Neural progenitor cell (in vitro differentiated cells): Measurements from ENCODE around the gene PPAN. TPM values are rescaled to one million over a fixed set of nuclear protein-coding genes. Genes with fewer than 3 reads are reported as not detected.

Experiments
- DNase-seq: peaks from one replicate; pipeline ENCODE4 v3.0.0-alpha.2; 2016; ENCODE audit warnings: low spot score
- H2AFZ ChIP-seq: fragments of 200-600 bp; sonication (generic); replicated peaks from 2 replicates; pipeline ENCODE4 v1.6.1; 2016; ENCODE audit warnings: antibody characterized with exemption
- H3F3A ChIP-seq: fragments of 200-600 bp; sonication (generic); 2 replicates; pipeline ENCODE4 v1.6.1; 2016; ENCODE audit warnings: antibody characterized with exemption, low read depth
- H3K27ac ChIP-seq: fragments of 200-600 bp; sonication (generic); 2 replicates; pipeline ENCODE4 v1.5.1; 2016; ENCODE audit warnings: mild to moderate bottlenecking
- H3K27me3 ChIP-seq: fragments of 200-600 bp; sonication (generic); 2 replicates; pipeline ENCODE4 v1.6.1; 2016; ENCODE audit warnings: mild to moderate bottlenecking, moderate library complexity
- H3K36me3 ChIP-seq: fragments of 200-600 bp; sonication (generic); 2 replicates; pipeline ENCODE4 v1.5.1; 2016
- H3K4me1 ChIP-seq: fragments of 200-600 bp; sonication (generic); 2 replicates; pipeline ENCODE4 v1.6.1; 2016; ENCODE audit warnings: mixed run types
- H3K4me2 ChIP-seq: fragments of 200-600 bp; sonication (generic); 2 replicates; pipeline ENCODE4 v1.6.1; 2016
- H3K4me3 ChIP-seq: fragments of 200-600 bp; sonication (generic); 2 replicates; pipeline ENCODE4 v1.5.1; 2016
- H3K79me2 ChIP-seq: fragments of 200-600 bp; sonication (generic); 2 replicates; pipeline ENCODE4 v1.6.1; 2016; ENCODE audit warnings: low read depth
- H3K9ac ChIP-seq: fragments of 200-600 bp; sonication (generic); 2 replicates; pipeline ENCODE4 v1.6.1; 2016
- H3K9me3 ChIP-seq: fragments of 200-600 bp; sonication (generic); 2 replicates; pipeline ENCODE4 v1.5.1; 2016; ENCODE audit warnings: low read depth
- H4K20me1 ChIP-seq: fragments of 200-600 bp; sonication (generic); 2 replicates; pipeline ENCODE4 v1.6.1; 2016; ENCODE audit warnings: low read depth
- H3K27ac Mint-ChIP-seq: 3 replicates; pipeline ENCODE4 v1.8.0; 2021; ENCODE audit warnings: mixed read lengths
- H3K27me3 Mint-ChIP-seq: 2 replicates; pipeline ENCODE4 v1.8.0; 2022; ENCODE audit warnings: low read depth, mild to moderate bottlenecking, inconsistent platforms, moderate library complexity, mixed read lengths; ENCODE audit not compliant: insufficient read depth
- H3K36me3 Mint-ChIP-seq: 3 replicates; pipeline ENCODE4 v1.8.0; 2021; ENCODE audit warnings: mixed read lengths
- H3K4me1 Mint-ChIP-seq: 3 replicates; pipeline ENCODE4 v1.8.0; 2021; ENCODE audit warnings: mixed read lengths
- H3K4me3 Mint-ChIP-seq: 3 replicates; pipeline ENCODE4 v1.8.0; 2021; ENCODE audit warnings: mild to moderate bottlenecking, moderate library complexity, mixed read lengths
- H3K9me3 Mint-ChIP-seq: 3 replicates; pipeline ENCODE4 v1.8.0; 2020; ENCODE audit warnings: mixed read lengths
- EZH2 ChIP-seq: fragments of 200-600 bp; sonication (generic); IDR thresholded peaks from 2 replicates; pipeline ENCODE4 v1.6.1; 2017; ENCODE audit warnings: antibody characterized with exemption, mild to moderate bottlenecking, moderate library complexity
- EZH2phosphoT487 ChIP-seq: fragments of 200-600 bp; sonication (generic); IDR thresholded peaks from 2 replicates; pipeline ENCODE4 v1.6.1; 2017; ENCODE audit warnings: antibody characterized with exemption
- total RNA-seq: library from RNA; depleted of rRNA; stranded (reverse); fragments of >200 nt; gene quantifications from 2 replicates; pipeline ENCODE4 v1.2.3, GENCODE V29; 2015; ENCODE audit warnings: low replicate concordance
- TF ChIP-seq, protein P1 (sequence below): fragments of 200-600 bp; sonication (generic); IDR thresholded peaks from 2 replicates; pipeline ENCODE4 v1.5.1; 2017; ENCODE audit warnings: antibody characterized with exemption, mild to moderate bottlenecking

Gene PPAN
- total RNA-seq, 1 donor from 2014 or later: 6.6 TPM

DNA sequence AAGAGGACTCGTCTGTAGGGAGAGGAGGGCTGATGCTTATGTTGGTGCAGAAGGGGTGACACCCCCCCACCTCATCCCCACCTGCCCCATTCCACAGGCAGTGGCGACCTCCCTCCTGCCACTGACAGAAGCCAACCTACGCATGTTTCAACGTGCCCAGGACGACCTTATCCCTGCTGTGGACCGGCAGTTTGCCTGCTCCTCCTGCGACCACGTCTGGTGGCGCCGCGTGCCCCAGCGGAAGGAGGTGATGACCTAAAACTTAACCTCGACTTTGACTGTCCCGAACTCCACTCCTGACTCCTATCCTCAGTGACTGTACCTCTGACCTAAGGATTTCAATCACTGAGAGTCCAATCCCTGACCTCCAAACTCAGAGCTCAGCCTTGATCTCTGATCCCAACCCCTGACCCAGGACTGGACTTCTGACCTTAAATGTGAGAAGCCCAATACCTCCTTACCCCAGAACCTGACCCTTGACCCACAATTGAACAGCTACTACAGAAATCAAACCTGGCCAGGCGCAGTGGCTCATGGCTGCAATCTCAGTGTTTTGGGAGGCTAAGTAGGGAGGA, 16.3 kb upstream of the PPAN start:
- H3K9ac ChIP-seq: no peak overlapping the region
- peaks cover 38% of the 10 kb centered on the region for H3K27me3 ChIP-seq
- no peak overlapping the region for H3K4me2 ChIP-seq
- no peaks in the 10 kb centered on the region for H3K9me3 ChIP-seq
- no peaks in the 10 kb centered on the region for H3K79me2 ChIP-seq
- H3K4me1 ChIP-seq: peaks cover 6% of the 10 kb centered on the region
- H4K20me1 ChIP-seq: no peaks in the 10 kb centered on the region
- no peak overlapping the region for H3K27ac ChIP-seq
- Mint-ChIP-seq H3K36me3 (no peaks in the 10 kb centered on the region), H3K4me1 (no peaks in the 10 kb centered on the region), H3K4me3 (no peak overlapping the region), H3K9me3 (peaks cover 6% of the 10 kb centered on the region), H3K27me3 (peaks cover 28% of the 10 kb centered on the region), H3K27ac (no peak overlapping the region)
- no peak overlapping the region for H3K4me3 ChIP-seq
- H3K36me3 ChIP-seq: no peaks in the 10 kb centered on the region
- no peak for TF ChIP-seq EZH2
- TF ChIP-seq EZH2phosphoT487: no peak
- TF ChIP-seq, protein P1, sequence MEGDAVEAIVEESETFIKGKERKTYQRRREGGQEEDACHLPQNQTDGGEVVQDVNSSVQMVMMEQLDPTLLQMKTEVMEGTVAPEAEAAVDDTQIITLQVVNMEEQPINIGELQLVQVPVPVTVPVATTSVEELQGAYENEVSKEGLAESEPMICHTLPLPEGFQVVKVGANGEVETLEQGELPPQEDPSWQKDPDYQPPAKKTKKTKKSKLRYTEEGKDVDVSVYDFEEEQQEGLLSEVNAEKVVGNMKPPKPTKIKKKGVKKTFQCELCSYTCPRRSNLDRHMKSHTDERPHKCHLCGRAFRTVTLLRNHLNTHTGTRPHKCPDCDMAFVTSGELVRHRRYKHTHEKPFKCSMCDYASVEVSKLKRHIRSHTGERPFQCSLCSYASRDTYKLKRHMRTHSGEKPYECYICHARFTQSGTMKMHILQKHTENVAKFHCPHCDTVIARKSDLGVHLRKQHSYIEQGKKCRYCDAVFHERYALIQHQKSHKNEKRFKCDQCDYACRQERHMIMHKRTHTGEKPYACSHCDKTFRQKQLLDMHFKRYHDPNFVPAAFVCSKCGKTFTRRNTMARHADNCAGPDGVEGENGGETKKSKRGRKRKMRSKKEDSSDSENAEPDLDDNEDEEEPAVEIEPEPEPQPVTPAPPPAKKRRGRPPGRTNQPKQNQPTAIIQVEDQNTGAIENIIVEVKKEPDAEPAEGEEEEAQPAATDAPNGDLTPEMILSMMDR: no peak
- no peak for DNase-seq
- H3F3A ChIP-seq: no peaks in the 10 kb centered on the region
- no peak overlapping the region for H2AFZ ChIP-seq

DNA sequence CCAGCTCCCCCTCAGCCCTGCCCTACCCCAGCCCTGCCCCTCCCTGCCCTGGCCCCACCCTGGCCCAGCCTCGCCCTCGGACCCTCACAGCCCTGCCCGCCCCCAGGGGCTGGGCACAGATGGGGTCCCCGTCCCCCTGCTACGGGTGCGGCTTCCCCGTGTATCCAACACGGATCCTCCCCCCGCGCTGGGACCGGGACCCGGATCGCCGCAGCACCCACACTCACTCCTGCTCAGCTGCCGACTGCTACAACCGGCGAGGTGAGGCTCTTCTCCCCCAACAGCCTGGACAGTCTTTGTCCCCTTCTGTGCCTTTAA, 14.8 kb upstream of the PPAN start:
- Histone ChIP-seq H3K79me2 (no peaks in the 10 kb centered on the region), H3F3A (no peaks in the 10 kb centered on the region), H3K27ac (no peak overlapping the region), H2AFZ (no peak overlapping the region), H3K4me3 (no peak overlapping the region), H4K20me1 (no peaks in the 10 kb centered on the region), H3K36me3 (no peaks in the 10 kb centered on the region), H3K4me2 (no peak overlapping the region), H3K9me3 (no peaks in the 10 kb centered on the region), H3K4me1 (peaks cover 5% of the 10 kb centered on the region), H3K9ac (no peak overlapping the region), H3K27me3 (peaks cover 36% of the 10 kb centered on the region)
- Mint-ChIP-seq H3K4me1 (no peaks in the 10 kb centered on the region), H3K4me3 (no peak overlapping the region), H3K27me3 (peaks cover 27% of the 10 kb centered on the region), H3K36me3 (no peaks in the 10 kb centered on the region), H3K27ac (no peak overlapping the region), H3K9me3 (peaks cover 6% of the 10 kb centered on the region)
- no peak for DNase-seq
- TF ChIP-seq, protein P1: no peak
- no peak for TF ChIP-seq EZH2
- no peak for TF ChIP-seq EZH2phosphoT487

DNA sequence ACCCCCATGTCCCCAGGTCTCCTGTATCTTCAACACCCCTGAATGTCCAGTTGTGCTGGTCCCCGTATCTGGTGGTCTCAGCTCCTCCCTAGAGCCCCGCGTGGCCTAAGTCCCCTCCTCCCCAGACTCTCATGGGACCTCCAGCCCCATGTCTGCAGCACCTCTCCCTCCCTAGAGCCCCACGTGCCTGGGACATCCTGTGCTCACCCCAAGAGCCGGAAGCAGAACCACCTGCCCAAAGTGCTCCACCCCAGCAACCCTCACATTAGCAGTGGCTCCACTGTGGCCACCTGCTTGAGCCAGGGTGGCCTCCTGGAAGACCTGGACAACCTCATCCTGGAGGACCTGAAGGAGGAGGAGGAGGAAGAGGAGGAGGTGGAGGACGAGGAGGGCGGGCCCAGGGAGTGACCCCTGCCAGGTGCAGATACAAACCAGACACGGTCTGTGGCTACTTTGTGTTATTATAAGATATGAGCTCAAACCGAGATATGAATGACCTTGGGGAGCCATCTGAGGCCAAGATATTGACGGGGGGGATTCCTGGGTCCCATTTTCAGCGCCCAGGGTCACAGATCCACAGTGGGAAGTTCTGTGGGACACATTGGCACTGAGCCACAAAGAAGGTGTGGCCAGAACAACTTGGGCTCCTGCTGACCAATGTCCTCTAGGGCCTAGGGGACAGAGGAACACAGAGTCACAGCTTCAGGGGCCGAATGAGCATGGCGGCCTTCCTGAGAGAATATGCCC, 14.1 kb upstream of the PPAN start:
- no peaks in the 10 kb centered on the region for H3K36me3 Mint-ChIP-seq
- H3K27ac Mint-ChIP-seq: no peak overlapping the region
- TF ChIP-seq, protein P1: no peak
- TF ChIP-seq EZH2 (no peak), EZH2phosphoT487 (no peak)
- Histone ChIP-seq H2AFZ (no peak overlapping the region), H4K20me1 (no peaks in the 10 kb centered on the region), H3K79me2 (no peaks in the 10 kb centered on the region), H3F3A (no peaks in the 10 kb centered on the region), H3K4me1 (no peaks in the 10 kb centered on the region), H3K27ac (no peak overlapping the region), H3K36me3 (no peaks in the 10 kb centered on the region), H3K9me3 (no peaks in the 10 kb centered on the region), H3K9ac (no peak overlapping the region), H3K4me3 (no peak overlapping the region), H3K4me2 (no peak overlapping the region), H3K27me3 (peaks cover 36% of the 10 kb centered on the region)
- no peaks in the 10 kb centered on the region for H3K4me1 Mint-ChIP-seq
- peaks cover 26% of the 10 kb centered on the region for H3K27me3 Mint-ChIP-seq
- no peak overlapping the region for H3K4me3 Mint-ChIP-seq
- no peak for DNase-seq
- peaks cover 6% of the 10 kb centered on the region for H3K9me3 Mint-ChIP-seq
